ENCODE measurements around the gene DEPP1.

Gene DEPP1

GRCh38 chr10:44931621-44932516, 46.7 kb downstream of the DEPP1 start:
- Histone ChIP-seq H3K9me3 (ENCODE audit: insufficient read depth, low read length) (no peaks in the 10 kb centered on the region), H3K4me1 (ENCODE audit: insufficient read depth, insufficient read length) (no peaks in the 10 kb centered on the region), H3K27me3 (ENCODE audit: insufficient read depth, insufficient read length) (peaks cover 10% of the 10 kb centered on the region), H3K9ac (ENCODE audit: insufficient read length, low read depth) (peak overlapping the region; percentile 2), H3K4me3 (ENCODE audit: insufficient read length, low read depth) (no peak overlapping the region), H3K36me3 (ENCODE audit: insufficient read depth, insufficient read length, low read length) (no peaks in the 10 kb centered on the region)
- TF ChIP-seq ZNF274 (IDR thresholded peaks at IDR 0.05; ENCODE audit: low read depth, low read length) = no peak
- TF ChIP-seq YY1 (IDR thresholded peaks at IDR 0.05; ENCODE audit: insufficient read depth, insufficient read length) = no peak
- TF ChIP-seq SUZ12 (IDR thresholded peaks at IDR 0.05; ENCODE audit: extremely low read depth, insufficient read depth, insufficient read length) = no peak
- DNase-seq (ENCODE audit: low read depth, low spot score) = no peak

GRCh38 chr10:44930904-44931620, 47.5 kb downstream of the DEPP1 start:
- H3K9ac ChIP-seq (ENCODE audit: insufficient read length, low read depth) = no peak overlapping the region
- peaks cover 10% of the 10 kb centered on the region for H3K27me3 ChIP-seq (ENCODE audit: insufficient read depth, insufficient read length)
- H3K36me3 ChIP-seq (ENCODE audit: insufficient read depth, insufficient read length, low read length) = no peaks in the 10 kb centered on the region
- H3K9me3 ChIP-seq (ENCODE audit: insufficient read depth, low read length) = no peaks in the 10 kb centered on the region
- TF ChIP-seq SUZ12 (IDR thresholded peaks at IDR 0.05; ENCODE audit: extremely low read depth, insufficient read depth, insufficient read length) = no peak
- no peak for TF ChIP-seq ZNF274 (IDR thresholded peaks at IDR 0.05; ENCODE audit: low read depth, low read length)
- TF ChIP-seq YY1 (IDR thresholded peaks at IDR 0.05; ENCODE audit: insufficient read depth, insufficient read length) = no peak
- no peak overlapping the region for H3K4me3 ChIP-seq (ENCODE audit: insufficient read length, low read depth)
- no peaks in the 10 kb centered on the region for H3K4me1 ChIP-seq (ENCODE audit: insufficient read depth, insufficient read length)
- no peak for DNase-seq (ENCODE audit: low read depth, low spot score)

- TF ChIP-seq YY1 (IDR thresholded peaks at IDR 0.05; ENCODE audit: insufficient read depth, insufficient read length) (no peak), ZNF274 (IDR thresholded peaks at IDR 0.05; ENCODE audit: low read depth, low read length) (no peak), SUZ12 (IDR thresholded peaks at IDR 0.05; ENCODE audit: extremely low read depth, insufficient read depth, insufficient read length) (no peak)
- H3K36me3 ChIP-seq (ENCODE audit: insufficient read depth, insufficient read length, low read length) = no peaks in the 10 kb centered on the region
- no peaks in the 10 kb centered on the region for H3K4me1 ChIP-seq (ENCODE audit: insufficient read depth, insufficient read length)
- no peak overlapping the region for H3K9ac ChIP-seq (ENCODE audit: insufficient read length, low read depth)
- peaks cover 8% of the 10 kb centered on the region for H3K27me3 ChIP-seq (ENCODE audit: insufficient read depth, insufficient read length)
- H3K4me3 ChIP-seq (ENCODE audit: insufficient read length, low read depth) = no peak overlapping the region
- no peak for DNase-seq (ENCODE audit: low read depth, low spot score)
- H3K9me3 ChIP-seq (ENCODE audit: insufficient read depth, low read length) = no peaks in the 10 kb centered on the region
Observed at GRCh38 chr10:44929356-44930255, 49.0 kb downstream of the DEPP1 start.

- Histone ChIP-seq H3K4me3 (ENCODE audit: insufficient read length, low read depth) (no peak overlapping the region), H3K27me3 (ENCODE audit: insufficient read depth, insufficient read length) (peaks cover 4% of the 10 kb centered on the region), H3K9ac (ENCODE audit: insufficient read length, low read depth) (no peak overlapping the region), H3K9me3 (ENCODE audit: insufficient read depth, low read length) (no peaks in the 10 kb centered on the region), H3K36me3 (ENCODE audit: insufficient read depth, insufficient read length, low read length) (no peaks in the 10 kb centered on the region), H3K4me1 (ENCODE audit: insufficient read depth, insufficient read length) (no peaks in the 10 kb centered on the region)
- TF ChIP-seq SUZ12 (IDR thresholded peaks at IDR 0.05; ENCODE audit: extremely low read depth, insufficient read depth, insufficient read length) (no peak), ZNF274 (IDR thresholded peaks at IDR 0.05; ENCODE audit: low read depth, low read length) (no peak), YY1 (IDR thresholded peaks at IDR 0.05; ENCODE audit: insufficient read depth, insufficient read length) (no peak)
- no peak for DNase-seq (ENCODE audit: low read depth, low spot score)
Observed at GRCh38 chr10:44928462-44928861, 50.1 kb downstream of the DEPP1 start.

GRCh38 chr10:44927352-44927751, 51.3 kb downstream of the DEPP1 start:
- no peak overlapping the region for H3K4me3 ChIP-seq (ENCODE audit: insufficient read length, low read depth)
- TF ChIP-seq SUZ12 (IDR thresholded peaks at IDR 0.05; ENCODE audit: extremely low read depth, insufficient read depth, insufficient read length) = no peak
- no peak for TF ChIP-seq YY1 (IDR thresholded peaks at IDR 0.05; ENCODE audit: insufficient read depth, insufficient read length)
- no peak for TF ChIP-seq ZNF274 (IDR thresholded peaks at IDR 0.05; ENCODE audit: low read depth, low read length)
- no peak overlapping the region for H3K9ac ChIP-seq (ENCODE audit: insufficient read length, low read depth)
- DNase-seq (ENCODE audit: low read depth, low spot score) = no peak
- H3K4me1 ChIP-seq (ENCODE audit: insufficient read depth, insufficient read length) = no peaks in the 10 kb centered on the region
- peaks cover 4% of the 10 kb centered on the region for H3K27me3 ChIP-seq (ENCODE audit: insufficient read depth, insufficient read length)
- no peaks in the 10 kb centered on the region for H3K36me3 ChIP-seq (ENCODE audit: insufficient read depth, insufficient read length, low read length)
- no peaks in the 10 kb centered on the region for H3K9me3 ChIP-seq (ENCODE audit: insufficient read depth, low read length)

- DNase-seq (ENCODE audit: low read depth, low spot score) = no peak
- H3K4me3 ChIP-seq (ENCODE audit: insufficient read length, low read depth) = no peak overlapping the region
Observed at GRCh38 chr10:44926751-44927351, 51.8 kb downstream of the DEPP1 start.

More at GRCh38 chr10:44926751-44927351, 51.8 kb downstream of the DEPP1 start:
- TF ChIP-seq YY1 (IDR thresholded peaks at IDR 0.05; ENCODE audit: insufficient read depth, insufficient read length) (no peak), SUZ12 (IDR thresholded peaks at IDR 0.05; ENCODE audit: extremely low read depth, insufficient read depth, insufficient read length) (no peak), ZNF274 (IDR thresholded peaks at IDR 0.05; ENCODE audit: low read depth, low read length) (no peak)
- H3K9ac ChIP-seq (ENCODE audit: insufficient read length, low read depth) = no peak overlapping the region
- no peaks in the 10 kb centered on the region for H3K36me3 ChIP-seq (ENCODE audit: insufficient read depth, insufficient read length, low read length)
- no peaks in the 10 kb centered on the region for H3K9me3 ChIP-seq (ENCODE audit: insufficient read depth, low read length)
- H3K27me3 ChIP-seq (ENCODE audit: insufficient read depth, insufficient read length) = peaks cover 4% of the 10 kb centered on the region
- no peaks in the 10 kb centered on the region for H3K4me1 ChIP-seq (ENCODE audit: insufficient read depth, insufficient read length)

Measured in NT2/D1 (cell line).